HCT116 (cell line): ENCODE measurements around the gene INTU. TPM values are rescaled to one million over a fixed set of nuclear protein-coding genes. Genes with fewer than 3 reads are reported as not detected.

Experiments
- ATAC-seq: fragments of 200-7000 bp; cut with Tn5 transposase; 2 replicates; pipeline ENCODE4 v1.9.1; 2020; ENCODE audit warnings: mild to moderate bottlenecking, moderate library complexity
- BruUV-seq: library from RNA; stranded (reverse); fragments of 400-500 nt; replicated peaks from 2 replicates; lab custom pipeline; 2021; lab: Mats Ljungman, UMichigan
- CTCF ChIA-PET: fragments of 300-600 bp; sonication (Branson Sonifier 250); formaldehyde crosslinking; loops from one replicate; lab custom pipeline; 2021; ENCODE audit warnings: antibody characterized with exemption; lab: Charles Lee
- POLR2A ChIA-PET: fragments of 300-600, 350-600 bp; sonication (Branson Sonifier 250); formaldehyde crosslinking; loops from one replicate; lab custom pipeline; 2021; ENCODE audit warnings: antibody characterized with exemption; lab: Charles Lee
- RAD21 ChIA-PET, 2 experiments: fragments of 300-600 bp; sonication (Branson Sonifier 250); formaldehyde crosslinking; loops; one replicate each; lab custom pipeline; 2023; ENCODE audit warnings: low total read pairs in 2 of 2; ENCODE audit not compliant: uncharacterized antibody in 2 of 2, unreplicated experiment in 2 of 2, low non-redundant PET in 1 of 2; lab: Charles Lee
- DNase-seq: peaks from one replicate; pipeline ENCODE4 v3.0.0-alpha.2; 2010; ENCODE audit warnings: low read depth, low spot score
- H2AFZ ChIP-seq: fragments of 200-600 bp; shearing (Covaris generic), sonication (generic); 2 replicates; pipeline ENCODE4 v1.6.1; 2017; ENCODE audit warnings: low read depth, mixed run types, mixed read lengths, antibody characterized with exemption, low read length; ENCODE audit not compliant: poor library complexity, severe bottlenecking
- H3K27ac ChIP-seq: 2 replicates; pipeline ENCODE4 v1.5.1; 2012; ENCODE audit warnings: low read depth, low read length
- H3K27me3 ChIP-seq: fragments of 200-600 bp; sonication (generic); 2 replicates; pipeline ENCODE4 v1.6.1; 2016; ENCODE audit warnings: mixed run types, low read length, mixed read lengths; ENCODE audit not compliant: insufficient read depth
- H3K36me3 ChIP-seq, 2 experiments: fragments of 200-500 bp in 1 of 2; fragments of 200-600 bp in 1 of 2; sonication (Bioruptor generic) in 1 of 2; sonication (generic) in 1 of 2; 2 replicates each; pipeline versions ENCODE4 v1.5.1 to v1.6.1; 2014 to 2016; ENCODE audit warnings: low read length in 2 of 2, inconsistent platforms in 1 of 2, mixed read lengths in 1 of 2, mixed run types in 1 of 2; ENCODE audit not compliant: insufficient read depth in 2 of 2, control insufficient read depth in 1 of 2
- H3K4me1 ChIP-seq, 2 experiments: fragments of 200-600 bp in 1 of 2; sonication (generic) in 1 of 2; 2 replicates each; pipeline versions ENCODE4 v1.5.1 to v1.6.1; 2012 to 2017; ENCODE audit warnings: low read length in 2 of 2, inconsistent platforms in 1 of 2, mild to moderate bottlenecking in 1 of 2, mixed read lengths in 1 of 2, mixed run types in 1 of 2, moderate library complexity in 1 of 2; ENCODE audit not compliant: insufficient read depth in 2 of 2, control insufficient read depth in 1 of 2
- H3K4me2 ChIP-seq: fragments of 200-600 bp; sonication (generic); 2 replicates; pipeline ENCODE4 v1.6.1; 2017; ENCODE audit warnings: mixed run types, low read length, mixed read lengths
- H3K4me3 ChIP-seq, 2 experiments: fragments of 200-600 bp in 1 of 2; sonication (generic) in 1 of 2; replicated peaks in 1 of 2; 2 replicates each; pipeline ENCODE4 v1.5.1; 2011 to 2016; ENCODE audit warnings: low read length in 2 of 2, control low read depth in 1 of 2, low read depth in 1 of 2, mild to moderate bottlenecking in 1 of 2, mixed read lengths in 1 of 2, mixed run types in 1 of 2
- H3K79me2 ChIP-seq: fragments of 200-600 bp; sonication (generic); 2 replicates; pipeline ENCODE4 v1.6.1; 2017; ENCODE audit warnings: mild to moderate bottlenecking, mixed run types, low read length, moderate library complexity, mixed read lengths; ENCODE audit not compliant: insufficient read depth
- H3K9ac ChIP-seq: fragments of 200-600 bp; sonication (generic); 2 replicates; pipeline ENCODE4 v1.6.1; 2016; ENCODE audit warnings: low read length, mixed read lengths
- H3K9me2 ChIP-seq: fragments of 200-600 bp; sonication (generic), shearing (Covaris generic); 2 replicates; pipeline ENCODE4 v1.6.1; 2017; ENCODE audit warnings: mixed run types, mild to moderate bottlenecking, moderate library complexity; ENCODE audit not compliant: insufficient read depth
- H3K9me3 ChIP-seq, 2 experiments: fragments of 200-500 bp in 1 of 2; fragments of 200-600 bp in 1 of 2; sonication (Bioruptor generic) in 1 of 2; sonication (generic) in 1 of 2; 2 replicates each; pipeline ENCODE4 v1.6.1; 2014 to 2017; ENCODE audit warnings: low read length in 2 of 2, mixed read lengths in 2 of 2, inconsistent platforms in 1 of 2, low read depth in 1 of 2, mild to moderate bottlenecking in 1 of 2, mixed run types in 1 of 2, moderate library complexity in 1 of 2; ENCODE audit not compliant: control insufficient read depth in 1 of 2, insufficient read depth in 1 of 2
- H4K20me1 ChIP-seq: fragments of 200-600 bp; sonication (generic), shearing (Covaris generic); 2 replicates; pipeline ENCODE4 v1.6.1; 2017; ENCODE audit warnings: mixed run types, mild to moderate bottlenecking, moderate library complexity; ENCODE audit not compliant: insufficient read depth
- ATF3 ChIP-seq: IDR thresholded peaks from 2 replicates; pipeline ENCODE4 v1.6.1; 2012
- CBX3 ChIP-seq: IDR thresholded peaks from 2 replicates; pipeline ENCODE4 v1.6.1; 2012; ENCODE audit warnings: low read depth
- CEBPB ChIP-seq: IDR thresholded peaks from 2 replicates; pipeline ENCODE4 v1.6.1; 2012; ENCODE audit warnings: low read depth
- ELF1 ChIP-seq: IDR thresholded peaks from 2 replicates; pipeline ENCODE4 v1.6.1; 2012; ENCODE audit warnings: low read depth, borderline replicate concordance
- EZH2phosphoT487 ChIP-seq: fragments of 200-600 bp; IDR thresholded peaks from 2 replicates; pipeline ENCODE4 v1.6.1; 2018; ENCODE audit warnings: antibody characterized with exemption, borderline replicate concordance
- FOSL1 ChIP-seq: IDR thresholded peaks from 2 replicates; pipeline ENCODE4 v1.6.1; 2012; ENCODE audit warnings: low read depth
- JUND ChIP-seq: IDR thresholded peaks from 2 replicates; pipeline ENCODE4 v1.6.1; 2012
- POLR2AphosphoS5 ChIP-seq: IDR thresholded peaks from 2 replicates; pipeline ENCODE4 v1.6.1; 2011; ENCODE audit warnings: mild to moderate bottlenecking, low read depth, low read length, moderate library complexity
- SIN3A ChIP-seq: IDR thresholded peaks from 2 replicates; pipeline ENCODE4 v1.6.1; 2012; ENCODE audit warnings: low read depth
- SP1 ChIP-seq: IDR thresholded peaks from 2 replicates; pipeline ENCODE4 v1.6.1; 2012; ENCODE audit warnings: low read depth
- SRF ChIP-seq: IDR thresholded peaks from 2 replicates; pipeline ENCODE4 v1.6.1; 2012; ENCODE audit warnings: low read depth
- ZNF274 ChIP-seq: fragments of 200-500 bp; sonication (Bioruptor generic); IDR thresholded peaks from 2 replicates; pipeline ENCODE4 v1.6.1; 2014; ENCODE audit warnings: mild to moderate bottlenecking, low read depth, low read length, inconsistent platforms
- intact Hi-C: fragments of 100-400 bp; cut with micrococcal nuclease; formaldehyde crosslinking; loops from 2 replicates; pipeline ENCODE4 v1.10.0; 2022
- total RNA-seq: library from RNA; stranded (reverse); gene quantifications from one replicate; pipeline ENCODE4 v1.2.1, GENCODE V29; 2021; ENCODE audit not compliant: unreplicated experiment
- TF ChIP-seq, protein P1 (sequence below): IDR thresholded peaks from 2 replicates; pipeline ENCODE4 v1.6.1; 2012; ENCODE audit warnings: low read depth
- TF ChIP-seq, protein P2 (sequence below), 3 experiments: fragments of 200-600 bp in 1 of 3; sonication (generic) in 1 of 3; IDR thresholded peaks in 2 of 3; conservative IDR thresholded peaks in 1 of 3; 2 replicates each; pipeline ENCODE4 v1.5.1; 2012 to 2017; ENCODE audit warnings: low read depth in 2 of 3, low read length in 2 of 3, antibody characterized with exemption in 1 of 3, borderline replicate concordance in 1 of 3, control low read depth in 1 of 3, mild to moderate bottlenecking in 1 of 3, mixed read lengths in 1 of 3, mixed run types in 1 of 3, moderate library complexity in 1 of 3; ENCODE audit not compliant: insufficient read depth in 1 of 3

Gene INTU
- total RNA-seq, 1 experiment from 2014 or later = 12.0 TPM

GRCh38 chr4:127643791-127644190 lies 11.0 kb downstream of the INTU start:
- ChIA-PET CTCF (no interaction called here), RAD21 (no interaction called here), POLR2A (interaction anchor here (0.7 kb wide), 1 partner anchor 11 kb away, joined by 3 read pairs; the partner anchor contains the start of gene INTU)
- Histone ChIP-seq H3K36me3 (peaks cover 0 to 11% of the 10 kb centered on the region in 2 experiments; a peak in 2 of 4 replicates), H3K79me2 (no peaks in the 10 kb centered on the region), H3K27ac (no peak overlapping the region), H3K27me3 (no peaks in the 10 kb centered on the region), H3K4me3 (no peak overlapping the region)
- no peak for ATAC-seq
- intact Hi-C loops = no loop called here
- TF ChIP-seq SRF (no peak), FOSL1 (no peak), ELF1 (no peak)
- TF ChIP-seq, protein P1, sequence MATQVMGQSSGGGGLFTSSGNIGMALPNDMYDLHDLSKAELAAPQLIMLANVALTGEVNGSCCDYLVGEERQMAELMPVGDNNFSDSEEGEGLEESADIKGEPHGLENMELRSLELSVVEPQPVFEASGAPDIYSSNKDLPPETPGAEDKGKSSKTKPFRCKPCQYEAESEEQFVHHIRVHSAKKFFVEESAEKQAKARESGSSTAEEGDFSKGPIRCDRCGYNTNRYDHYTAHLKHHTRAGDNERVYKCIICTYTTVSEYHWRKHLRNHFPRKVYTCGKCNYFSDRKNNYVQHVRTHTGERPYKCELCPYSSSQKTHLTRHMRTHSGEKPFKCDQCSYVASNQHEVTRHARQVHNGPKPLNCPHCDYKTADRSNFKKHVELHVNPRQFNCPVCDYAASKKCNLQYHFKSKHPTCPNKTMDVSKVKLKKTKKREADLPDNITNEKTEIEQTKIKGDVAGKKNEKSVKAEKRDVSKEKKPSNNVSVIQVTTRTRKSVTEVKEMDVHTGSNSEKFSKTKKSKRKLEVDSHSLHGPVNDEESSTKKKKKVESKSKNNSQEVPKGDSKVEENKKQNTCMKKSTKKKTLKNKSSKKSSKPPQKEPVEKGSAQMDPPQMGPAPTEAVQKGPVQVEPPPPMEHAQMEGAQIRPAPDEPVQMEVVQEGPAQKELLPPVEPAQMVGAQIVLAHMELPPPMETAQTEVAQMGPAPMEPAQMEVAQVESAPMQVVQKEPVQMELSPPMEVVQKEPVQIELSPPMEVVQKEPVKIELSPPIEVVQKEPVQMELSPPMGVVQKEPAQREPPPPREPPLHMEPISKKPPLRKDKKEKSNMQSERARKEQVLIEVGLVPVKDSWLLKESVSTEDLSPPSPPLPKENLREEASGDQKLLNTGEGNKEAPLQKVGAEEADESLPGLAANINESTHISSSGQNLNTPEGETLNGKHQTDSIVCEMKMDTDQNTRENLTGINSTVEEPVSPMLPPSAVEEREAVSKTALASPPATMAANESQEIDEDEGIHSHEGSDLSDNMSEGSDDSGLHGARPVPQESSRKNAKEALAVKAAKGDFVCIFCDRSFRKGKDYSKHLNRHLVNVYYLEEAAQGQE = no peak
- TF ChIP-seq, all 23 proteins: peak for 0
- Histone ChIP-seq H4K20me1 (no peaks in the 10 kb centered on the region), H3K9me2 (no peaks in the 10 kb centered on the region; the same call in 1 of the 2 replicates), H2AFZ (no peak overlapping the region), H3K4me1 (no peaks in the 10 kb centered on the region), H3K9ac (no peak overlapping the region), H3K4me2 (no peak overlapping the region), H3K9me3 (no peaks in the 10 kb centered on the region)
- no TSS peak for BruUV-seq
- DNase-seq = no peak

DNA sequence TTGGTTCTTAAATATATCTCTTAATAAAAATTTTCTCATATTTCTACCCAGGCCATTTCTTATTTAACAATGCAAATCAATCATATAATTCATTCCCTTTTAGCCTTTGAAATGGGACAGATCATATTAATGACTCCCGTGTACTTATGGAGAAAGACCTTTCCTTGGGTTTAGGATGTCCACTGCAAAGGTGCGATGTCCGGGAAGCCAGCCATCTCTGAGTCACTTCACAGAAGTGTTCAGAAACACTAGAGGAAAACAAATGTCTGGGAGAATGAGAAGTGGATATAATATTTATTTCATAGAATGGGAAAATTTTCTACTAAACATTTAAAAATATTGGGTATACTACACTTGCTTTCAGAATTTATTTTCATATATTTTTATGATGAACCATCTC lies 15.3 kb downstream of the INTU start:
- BruUV-seq = no TSS peak

More for the DNA sequence above, 15.3 kb downstream of the INTU start:
- no peaks in the 10 kb centered on the region for H4K20me1 ChIP-seq
- no peaks in the 10 kb centered on the region for H3K4me1 ChIP-seq
- peaks cover 0 to 11% of the 10 kb centered on the region in 2 experiments; a peak in 2 of 4 replicates for H3K36me3 ChIP-seq
- no peak overlapping the region for H3K27ac ChIP-seq
- DNase-seq (no peak), ATAC-seq (no peak)
- H3K9me2 ChIP-seq = no peaks in the 10 kb centered on the region; the same call in 1 of the 2 replicates
- H3K9me3 ChIP-seq = no peaks in the 10 kb centered on the region
- H3K4me2 ChIP-seq = no peak overlapping the region
- no peak overlapping the region for H2AFZ ChIP-seq
- H3K79me2 ChIP-seq = no peaks in the 10 kb centered on the region
- TF ChIP-seq SP1 (no peak), JUND (no peak), ZNF274 (no peak), POLR2AphosphoS5 (no peak), SIN3A (no peak), EZH2phosphoT487 (no peak), ATF3 (no peak), SRF (no peak), CBX3 (no peak), CEBPB (no peak)
- TF ChIP-seq, protein P2, sequence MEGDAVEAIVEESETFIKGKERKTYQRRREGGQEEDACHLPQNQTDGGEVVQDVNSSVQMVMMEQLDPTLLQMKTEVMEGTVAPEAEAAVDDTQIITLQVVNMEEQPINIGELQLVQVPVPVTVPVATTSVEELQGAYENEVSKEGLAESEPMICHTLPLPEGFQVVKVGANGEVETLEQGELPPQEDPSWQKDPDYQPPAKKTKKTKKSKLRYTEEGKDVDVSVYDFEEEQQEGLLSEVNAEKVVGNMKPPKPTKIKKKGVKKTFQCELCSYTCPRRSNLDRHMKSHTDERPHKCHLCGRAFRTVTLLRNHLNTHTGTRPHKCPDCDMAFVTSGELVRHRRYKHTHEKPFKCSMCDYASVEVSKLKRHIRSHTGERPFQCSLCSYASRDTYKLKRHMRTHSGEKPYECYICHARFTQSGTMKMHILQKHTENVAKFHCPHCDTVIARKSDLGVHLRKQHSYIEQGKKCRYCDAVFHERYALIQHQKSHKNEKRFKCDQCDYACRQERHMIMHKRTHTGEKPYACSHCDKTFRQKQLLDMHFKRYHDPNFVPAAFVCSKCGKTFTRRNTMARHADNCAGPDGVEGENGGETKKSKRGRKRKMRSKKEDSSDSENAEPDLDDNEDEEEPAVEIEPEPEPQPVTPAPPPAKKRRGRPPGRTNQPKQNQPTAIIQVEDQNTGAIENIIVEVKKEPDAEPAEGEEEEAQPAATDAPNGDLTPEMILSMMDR (IDR thresholded peaks at IDR 0.05 in 2 of 3, conservative IDR thresholded peaks at IDR 0.05 in 1 of 3; ENCODE audit: borderline replicate concordance in 1 of 3, insufficient read depth in 1 of 3, low read depth in 2 of 3, low read length in 2 of 3) = no peak
- ChIA-PET RAD21 (no interaction called here), CTCF (no interaction called here), POLR2A (no interaction called here)
- H3K4me3 ChIP-seq = no peak overlapping the region
- intact Hi-C loops = no loop called here
- H3K9ac ChIP-seq = no peak overlapping the region
- H3K27me3 ChIP-seq = no peaks in the 10 kb centered on the region
